Measurements from ENCODE around the gene TRIM29. TPM values are rescaled to one million over a fixed set of nuclear protein-coding genes. Genes with fewer than 3 reads are reported as not detected.

The TRIM29 gene
- total RNA-seq, 1 experiment from 2014 or later, result not detected

GRCh38 chr11:120130176-120130980 is 7.5 kb downstream of the TRIM29 start:
- Histone ChIP-seq H3K4ac (ENCODE audit: low read depth, low read length) (no peak overlapping the region), H4K5ac (ENCODE audit: insufficient read length, low read depth, low read length) (no peak overlapping the region), H3K56ac (ENCODE audit: insufficient read length, low read depth, low read length) (no peak overlapping the region), H4K91ac (ENCODE audit: insufficient read length, low read depth, low read length) (no peak overlapping the region), H2AFZ (ENCODE audit: low read length) (no peak overlapping the region), H3K27me3 (ENCODE audit: insufficient read depth, low read length) (no peaks in the 10 kb centered on the region), H3K27ac (ENCODE audit: insufficient read length, low read depth, low read length) (no peak overlapping the region), H2BK20ac (ENCODE audit: low read depth, low read length, poor library complexity, severe bottlenecking) (no peak overlapping the region), H3K23me2 (ENCODE audit: insufficient read length, low read depth, low read length, poor library complexity, severe bottlenecking) (no peaks in the 10 kb centered on the region), H2AK5ac (ENCODE audit: insufficient read length, low read length) (no peak overlapping the region), H3T11ph (ENCODE audit: low read length) (no peak overlapping the region), H2BK12ac (ENCODE audit: insufficient read length, low read depth, low read length) (no peak overlapping the region), H3K18ac (ENCODE audit: insufficient read length, low read depth, low read length) (no peak overlapping the region), H3K9ac (ENCODE audit: extremely low read depth, insufficient read length, low read length) (no peak overlapping the region), H3K4me2 (ENCODE audit: insufficient read depth, insufficient read length, low read length) (no peak overlapping the region), H3K79me2 (ENCODE audit: insufficient read depth, low read length) (no peaks in the 10 kb centered on the region), H3K4me1 (ENCODE audit: insufficient read depth, low read length) (no peaks in the 10 kb centered on the region), H4K20me1 (ENCODE audit: control insufficient read depth, insufficient read depth, insufficient read length) (no peaks in the 10 kb centered on the region), H3K9me3 (ENCODE audit: control insufficient read depth, low read depth, low read length) (no peaks in the 10 kb centered on the region), H4K8ac (replicated peaks; ENCODE audit: insufficient read length, low read depth, low read length) (no peak overlapping the region), H2BK5ac (ENCODE audit: insufficient read length, low read length) (no peak overlapping the region), H3K23ac (ENCODE audit: insufficient read length, low read depth, low read length) (no peak overlapping the region), H3K14ac (ENCODE audit: insufficient read depth, low read length) (no peak overlapping the region), H2BK15ac (ENCODE audit: low read depth, low read length) (no peak overlapping the region), H2BK120ac (ENCODE audit: low read depth, low read length, poor library complexity, severe bottlenecking) (no peak overlapping the region), H3K79me1 (ENCODE audit: insufficient read depth, low read depth, low read length, poor library complexity, severe bottlenecking) (no peaks in the 10 kb centered on the region)
- WGBS (ENCODE audit: extremely low coverage, insufficient read length, low lambda C conversion rate), result no CpG with 5 or more reads among the region's 8 CpGs
- H3K4me3 Mint-ChIP-seq, result no peak overlapping the region
- no peak for DNase-seq
- no peak for TF ChIP-seq CTCF (conservative IDR thresholded peaks at IDR 0.05)
- peaks cover 73% of the 10 kb centered on the region for H3K27me3 Mint-ChIP-seq (ENCODE audit: low read depth)
- no peak overlapping the region; a peak in 1 of 7 replicates for H3K27ac Mint-ChIP-seq
- peaks cover 2 to 3% of the 10 kb centered on the region in 2 experiments; a peak in 3 of 4 replicates for H3K4me1 Mint-ChIP-seq
- no peaks in the 10 kb centered on the region for H3K36me3 Mint-ChIP-seq (ENCODE audit: insufficient read depth in 1 of 3, low read depth in 3 of 3)
- no peaks in the 10 kb centered on the region for H3K9me3 Mint-ChIP-seq

Measured in H9 (cell line).